GM21737 (cell line): ENCODE results near the gene ZNF710.
"Not testable (repeated sequence)": the region's sequence is repeated elsewhere in the genome, so short reads cannot be mapped to it uniquely, and the experiment has no call there.

Source experiments
- ATAC-seq: cut with Tn5 transposase; IDR thresholded peaks from one replicate; pipeline ENCODE4 v1.9.1; 2021; ENCODE audit warnings: mild to moderate bottlenecking, moderate library complexity; ENCODE audit not compliant: unreplicated experiment

ZNF710 gene

GRCh38 chr15:90001062-90001682 lies at the start of gene ZNF710:
TSS of gene ZNF710 (plus strand) at chr15:90001324. CDS start at chr15:90067138, 65,814 bp downstream.
- peak; percentile 34 for ATAC-seq

- ATAC-seq: no peak
These were observed 46.6 kb upstream of the ZNF710 start for GRCh38 chr15:89954541-89954940.

GRCh38 chr15:89955449-89955998 lies 45.6 kb upstream of the ZNF710 start:
- not testable (repeated sequence) for ATAC-seq

GRCh38 chr15:89958107-89958805 lies 42.9 kb upstream of the ZNF710 start:
- ATAC-seq: no peak

- no peak for ATAC-seq
These were observed 37.6 kb upstream of the ZNF710 start for GRCh38 chr15:89963301-89964231.

GRCh38 chr15:89964232-89964954 lies 36.7 kb upstream of the ZNF710 start:
- no peak for ATAC-seq

- no peak for ATAC-seq
These were observed 33.2 kb upstream of the ZNF710 start for GRCh38 chr15:89967881-89968280.

GRCh38 chr15:89971592-89971997 lies 29.5 kb upstream of the ZNF710 start:
- peak; percentile 69 for ATAC-seq

- no peak for ATAC-seq
These were observed 29.0 kb upstream of the ZNF710 start for GRCh38 chr15:89972085-89972484.

GRCh38 chr15:89975482-89976245 lies 25.5 kb upstream of the ZNF710 start:
- ATAC-seq: no peak

GRCh38 chr15:89976246-89976600 lies 24.9 kb upstream of the ZNF710 start:
- ATAC-seq: no peak

GRCh38 chr15:89977836-89978235 lies 23.3 kb upstream of the ZNF710 start:
- not testable (repeated sequence) for ATAC-seq

GRCh38 chr15:89978914-89979313 lies 22.2 kb upstream of the ZNF710 start:
- ATAC-seq: no peak

GRCh38 chr15:89980896-89981295 lies 20.2 kb upstream of the ZNF710 start:
- no peak for ATAC-seq

GRCh38 chr15:89982315-89983055 lies 18.6 kb upstream of the ZNF710 start:
- ATAC-seq: no peak

GRCh38 chr15:89984001-89984400 lies 17.1 kb upstream of the ZNF710 start:
- ATAC-seq: no peak

- no peak for ATAC-seq
These were observed 16.6 kb upstream of the ZNF710 start for GRCh38 chr15:89984421-89985010.

- ATAC-seq: no peak
These were observed 16.0 kb upstream of the ZNF710 start for GRCh38 chr15:89985111-89985510.

GRCh38 chr15:89991312-89991711 lies 9.8 kb upstream of the ZNF710 start:
- ATAC-seq: no peak
